ENCODE data around the gene WIPF2.
A peak's percentile ranks its signal among the peaks of the same experiment; 100 is the strongest.
"Not testable (repeated sequence)": the region's sequence is repeated elsewhere in the genome, so short reads cannot be mapped to it uniquely, and the experiment has no call there.

WIPF2 gene

DNA sequence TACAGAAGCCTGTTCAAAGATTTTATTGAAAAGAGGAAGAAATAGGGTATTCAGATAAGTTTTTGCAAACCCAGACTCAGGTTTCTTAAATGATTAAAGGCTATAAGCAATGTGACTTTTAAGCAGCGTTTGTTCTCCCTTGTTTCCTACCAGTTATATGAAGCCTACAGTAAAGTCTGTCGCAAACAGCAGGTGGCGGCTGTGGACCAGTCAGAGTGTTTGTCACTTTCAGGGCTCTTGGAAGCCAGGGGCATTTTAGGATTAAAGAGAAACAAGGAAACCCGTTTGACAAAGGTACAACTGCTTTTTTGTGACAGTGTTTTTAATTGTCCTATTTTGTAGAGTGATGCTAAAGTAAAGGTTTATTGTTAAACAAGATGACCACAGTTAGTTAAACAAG is 82.2 kb downstream of the WIPF2 start:
- no peak for DNase-seq

DNA sequence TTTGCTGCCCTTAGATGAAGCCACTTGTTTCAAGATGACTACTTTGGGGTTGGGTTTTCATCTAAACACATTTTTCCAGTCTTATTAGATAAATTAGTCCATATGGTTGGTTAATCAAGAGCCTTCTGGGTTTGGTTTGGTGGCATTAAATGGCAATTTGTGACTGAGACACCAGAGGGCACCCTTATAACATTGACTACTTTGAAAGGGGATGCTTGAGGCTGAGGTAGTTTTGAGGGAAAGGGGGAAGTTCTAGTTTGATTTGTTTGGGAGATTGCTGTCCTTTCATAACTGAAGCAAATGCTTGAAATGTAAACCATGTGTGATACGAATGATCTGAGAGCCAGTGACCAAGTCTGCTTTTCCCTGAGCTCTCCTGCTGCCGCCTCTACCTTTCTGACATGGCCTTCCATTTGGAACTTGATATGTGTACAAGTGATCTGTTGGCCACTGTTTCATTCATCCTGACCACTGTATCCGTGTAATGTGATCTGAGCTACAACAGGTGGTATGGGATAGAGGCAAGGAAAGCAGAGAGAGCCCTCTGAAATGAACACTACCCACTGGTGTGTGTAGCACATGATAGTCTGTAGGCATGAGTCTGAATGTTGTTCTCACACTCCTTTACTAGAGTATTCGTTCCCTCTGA is 84.0 kb downstream of the WIPF2 start:
- DNase-seq: peak; percentile 62

DNA sequence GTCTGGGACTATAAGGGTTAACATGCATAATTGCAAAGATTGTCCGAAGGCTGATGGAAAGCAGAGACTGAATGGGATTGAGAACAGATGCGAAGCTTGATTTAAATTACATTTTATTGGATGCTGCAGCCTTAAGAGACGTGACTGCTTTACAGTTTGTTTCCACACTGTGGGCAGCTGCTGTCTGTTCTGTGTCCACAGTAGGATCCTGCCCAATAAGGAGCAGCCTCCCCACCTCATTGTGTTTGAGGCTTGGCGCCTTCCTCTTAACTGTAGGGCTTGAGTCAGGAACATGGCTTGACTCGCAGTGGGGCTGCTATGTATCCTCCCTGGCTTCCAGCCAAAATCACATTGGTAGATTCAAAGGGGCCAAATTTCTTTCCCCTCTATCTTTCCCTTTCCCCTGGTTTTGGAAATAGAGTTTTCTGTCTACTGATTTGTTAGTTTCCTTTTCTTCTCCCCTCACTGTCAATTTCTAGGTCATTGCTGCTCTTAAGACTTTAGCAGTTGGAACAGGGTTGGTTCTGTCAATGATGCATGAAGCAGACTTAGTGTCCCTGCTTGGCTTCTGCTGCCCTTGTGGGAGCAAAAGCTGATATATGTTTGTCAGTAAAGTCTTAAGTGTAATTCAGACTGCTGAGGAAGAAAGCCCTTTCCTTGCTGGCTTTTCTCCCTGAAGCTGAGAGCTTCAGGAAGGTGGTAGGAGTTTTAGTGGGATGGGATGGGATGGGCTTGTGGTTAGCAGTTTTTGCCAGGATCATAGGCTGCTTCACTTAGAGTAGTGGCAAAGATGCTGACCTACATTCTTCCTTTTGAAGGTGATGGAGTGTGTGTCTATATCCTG is 84.8 kb downstream of the WIPF2 start:
- no peak for DNase-seq

DNA sequence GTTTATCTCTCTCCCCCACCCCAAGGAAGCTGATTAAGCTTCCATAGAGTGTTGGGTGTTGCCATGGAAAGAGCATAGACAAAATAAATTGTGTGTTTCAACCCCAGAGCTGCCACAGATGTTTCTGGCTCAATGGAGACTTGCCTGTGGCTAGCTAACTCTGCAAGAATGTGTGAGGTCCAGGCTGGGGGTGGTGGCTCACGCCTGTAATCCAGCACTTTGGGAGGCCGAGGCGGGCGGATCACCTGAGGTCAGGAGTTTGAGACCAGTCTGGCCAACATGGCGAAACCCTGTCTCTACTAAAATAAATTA is 85.4 kb downstream of the WIPF2 start:
- not testable (repeated sequence) for DNase-seq

DNA sequence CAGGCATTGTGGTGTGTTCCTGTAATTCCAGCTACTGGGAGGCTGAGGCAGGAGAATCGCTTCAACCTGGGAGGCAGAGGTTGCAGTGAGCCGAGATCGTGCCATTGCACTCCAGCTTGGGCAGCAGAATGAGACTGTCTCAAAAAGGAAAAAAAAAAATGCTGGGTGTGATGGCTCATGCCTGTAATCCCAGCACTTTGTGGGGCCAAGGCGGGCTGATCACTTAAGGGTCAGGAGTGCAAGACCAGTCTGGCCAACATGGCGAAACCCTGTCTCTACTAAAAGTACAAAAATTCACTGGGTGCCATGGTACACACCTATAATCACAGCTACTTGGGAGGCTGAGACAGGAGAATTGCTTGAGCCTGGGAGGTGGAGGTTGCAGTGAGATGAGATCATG is 85.8 kb downstream of the WIPF2 start:
- not testable (repeated sequence) for DNase-seq

DNA sequence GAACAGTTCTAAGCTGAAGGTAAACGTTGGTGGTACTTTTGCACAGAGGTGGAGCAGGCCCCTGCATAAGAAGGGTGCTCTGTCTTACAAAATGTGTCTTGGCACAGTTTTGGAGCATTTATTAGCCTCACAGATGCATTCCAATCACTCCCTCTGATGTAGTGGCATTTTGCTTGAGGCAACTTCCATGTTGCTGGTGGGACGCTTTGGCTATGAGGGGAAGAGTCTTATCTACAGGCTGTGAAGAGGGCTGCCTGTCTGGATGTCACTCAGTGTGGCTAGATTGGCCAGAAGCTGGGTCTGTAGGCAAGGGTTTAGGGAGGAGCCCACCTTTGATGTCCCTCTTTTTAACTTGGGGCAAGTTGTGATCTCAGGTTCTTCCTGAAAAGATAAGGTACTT is 87.3 kb downstream of the WIPF2 start:
- no peak for DNase-seq

DNA sequence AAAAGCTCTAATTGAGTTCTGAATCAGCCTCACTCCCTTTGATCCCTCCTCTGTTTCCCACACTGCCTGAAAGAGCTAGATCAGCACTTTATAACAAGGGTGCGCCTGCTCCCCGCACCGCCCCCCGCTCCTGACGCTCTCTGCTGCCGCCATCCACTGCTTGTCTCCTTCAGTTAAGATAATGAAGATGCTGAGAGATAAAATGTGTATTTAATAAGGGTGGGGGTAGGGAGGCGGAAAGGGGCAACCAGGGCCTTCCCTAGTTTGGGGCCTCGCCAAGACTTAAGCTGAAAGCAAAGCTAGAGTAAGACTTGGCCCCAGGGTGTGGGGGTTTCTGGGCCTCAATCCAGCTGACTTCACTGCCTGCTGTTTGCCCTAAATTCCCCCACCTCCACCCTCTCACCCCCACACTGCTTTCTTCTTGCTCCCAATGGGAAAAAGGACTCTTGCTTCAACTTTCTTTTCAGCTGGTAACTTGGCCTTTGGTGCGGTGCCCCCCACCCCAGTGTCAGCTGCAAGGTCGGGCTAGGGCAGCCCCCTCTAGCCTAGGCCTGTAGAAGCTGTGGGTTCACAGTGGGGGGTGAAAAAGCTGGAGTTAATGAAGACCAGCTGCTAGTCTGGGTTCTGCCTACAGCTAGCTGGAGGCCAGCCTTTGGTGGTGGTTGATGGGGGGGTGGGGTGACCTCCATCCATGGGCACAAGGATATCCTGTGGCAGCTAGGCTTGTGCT is 88.1 kb downstream of the WIPF2 start:
- DNase-seq: no peak

DNA sequence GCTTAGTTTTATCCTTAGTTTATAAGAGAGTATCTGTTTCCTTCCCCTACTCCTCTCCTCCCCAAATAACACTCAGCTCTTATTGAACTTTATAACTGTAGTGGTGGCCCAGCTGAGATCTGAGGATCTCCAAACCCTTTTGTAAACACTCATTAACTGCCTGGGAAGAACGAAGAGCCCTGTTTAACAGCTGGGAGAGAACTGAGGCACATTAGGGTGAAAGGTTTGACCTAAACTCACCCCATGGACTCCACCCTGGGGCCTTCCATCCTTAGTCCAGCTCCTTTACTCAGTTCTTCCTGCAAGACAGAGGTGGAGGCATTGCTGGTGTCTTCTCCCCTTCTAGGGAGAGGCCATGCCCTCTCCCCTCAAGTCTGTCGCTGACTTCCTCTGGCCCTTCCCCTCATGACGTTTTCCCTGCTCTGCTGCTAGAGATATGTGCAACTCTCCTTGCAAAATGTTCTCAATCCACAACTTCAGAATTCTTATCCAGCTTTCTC is 88.7 kb downstream of the WIPF2 start:
- no peak for DNase-seq

DNA sequence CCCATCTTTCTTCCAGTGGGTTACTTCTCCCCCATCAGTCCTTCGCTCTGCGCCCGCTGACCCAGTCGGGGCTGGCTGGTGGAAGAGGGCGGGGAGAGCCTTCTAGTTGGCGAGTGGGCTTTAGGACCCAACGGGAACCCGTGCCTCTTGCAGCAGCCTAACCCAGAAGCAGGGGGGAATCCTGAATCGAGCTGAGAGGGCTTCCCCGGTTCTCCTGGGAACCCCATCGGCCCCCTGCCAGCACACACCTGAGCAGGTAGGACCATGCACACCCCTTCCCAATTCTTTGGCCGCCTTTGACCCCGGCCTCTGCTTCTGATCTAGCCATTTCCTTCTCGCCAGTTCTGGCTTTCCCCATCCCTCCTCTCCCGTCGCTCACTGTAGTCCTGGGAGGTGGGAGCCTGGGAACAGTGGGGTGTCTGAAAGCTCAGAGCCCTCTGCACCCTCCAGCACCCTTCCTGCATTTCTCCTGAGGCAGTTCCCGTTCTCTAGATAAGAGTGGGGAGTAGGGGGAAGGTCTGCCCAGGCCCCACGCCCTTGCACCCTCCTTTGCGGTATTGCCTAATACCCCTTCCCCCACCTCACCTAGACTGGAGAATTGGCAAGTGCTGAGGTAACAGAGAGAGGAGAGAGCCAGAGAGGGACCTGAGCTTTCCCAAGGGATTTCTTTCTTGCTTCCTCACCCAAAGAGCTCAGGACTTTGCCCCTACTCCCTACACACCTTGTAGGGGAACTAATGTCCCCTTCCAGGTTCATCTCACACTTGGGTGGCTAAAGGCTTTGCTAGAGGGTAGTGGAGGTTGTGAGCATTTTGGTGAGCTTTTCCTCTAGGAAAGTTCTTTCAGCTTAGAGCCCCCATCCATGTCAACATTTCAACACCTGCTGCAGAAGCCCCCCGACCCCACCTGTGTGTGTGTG is 90.2 kb downstream of the WIPF2 start, which contains the start of gene RARA:
Gene RARA, plus strand, starts transcription at position 150 of the 918 bp plus-strand sequence. CDS start 22,039 bp downstream, outside the sequence.
- DNase-seq: peak; percentile 49

DNA sequence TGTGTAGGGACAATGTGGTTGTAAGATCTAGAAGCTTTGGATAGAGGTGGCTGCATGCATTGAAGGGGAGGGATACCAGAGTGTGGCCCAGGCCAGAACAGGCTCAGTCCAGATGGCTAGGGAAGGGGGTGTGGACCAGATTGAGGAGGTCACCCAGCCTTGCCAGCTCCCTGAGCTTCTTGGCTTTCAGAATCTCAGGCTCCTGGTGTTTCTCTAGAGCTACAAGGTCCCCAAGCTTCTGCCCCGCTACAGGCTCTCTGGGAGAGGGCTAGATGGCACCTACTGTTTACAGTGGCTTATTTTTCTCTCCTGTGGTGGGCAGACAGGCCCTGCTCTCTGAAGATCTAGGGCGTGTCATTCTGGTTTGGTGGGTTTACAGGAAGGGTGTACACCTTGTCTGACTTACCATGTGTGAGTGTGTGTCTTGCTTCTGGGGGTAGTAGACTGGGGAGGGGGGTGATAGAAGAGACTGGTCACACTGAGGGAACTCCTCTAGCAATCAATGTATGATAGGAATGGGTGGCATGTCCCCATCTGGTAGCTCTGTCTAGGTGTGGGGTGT is 90.9 kb downstream of the WIPF2 start:
- DNase-seq: no peak

DNA sequence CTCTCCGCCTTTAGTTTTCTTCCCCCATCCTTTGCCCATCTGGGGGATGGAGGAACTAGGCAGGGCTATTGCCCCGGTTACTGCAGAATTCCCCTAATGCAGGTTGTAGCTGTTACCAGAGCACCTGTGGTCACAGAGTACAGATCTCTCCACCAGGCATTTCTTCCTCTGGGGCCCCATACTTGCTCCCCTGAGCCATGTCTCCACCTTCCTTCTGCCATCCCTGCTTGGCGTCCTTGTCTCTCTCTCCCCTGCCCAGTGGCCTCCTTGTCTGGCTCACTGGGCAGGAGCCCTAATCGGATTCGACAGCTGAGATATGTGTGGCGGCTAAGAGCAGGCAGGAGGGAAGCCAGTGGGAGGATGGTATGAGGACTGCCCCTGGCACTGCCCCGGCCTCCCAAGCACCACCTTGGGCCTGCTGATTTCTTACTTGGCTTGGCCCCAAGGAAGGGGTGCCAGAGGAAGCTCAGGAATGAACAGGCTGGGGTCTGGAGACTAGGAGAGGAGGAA is 91.8 kb downstream of the WIPF2 start:
- no peak for DNase-seq

DNA sequence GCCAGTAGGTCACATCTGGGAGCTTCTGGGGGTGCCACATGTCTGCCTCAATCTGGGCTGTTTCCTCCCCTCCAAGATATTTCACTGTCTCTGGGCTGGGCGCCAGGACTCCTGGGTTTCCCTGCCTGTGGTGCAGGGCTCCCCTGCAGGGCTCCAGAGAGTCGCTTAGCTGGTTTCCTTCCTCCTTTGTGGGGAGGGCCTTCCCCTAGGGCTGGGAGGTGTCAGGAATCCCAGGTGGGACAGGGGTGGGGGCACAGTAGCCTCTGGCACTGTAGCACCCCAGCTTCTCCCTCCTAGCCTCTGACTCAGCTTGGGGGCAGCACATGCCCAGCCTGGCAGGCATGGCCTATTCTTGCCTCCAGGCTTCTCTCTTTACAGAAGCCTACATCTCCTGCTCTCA is 92.5 kb downstream of the WIPF2 start:
- no peak for DNase-seq

DNA sequence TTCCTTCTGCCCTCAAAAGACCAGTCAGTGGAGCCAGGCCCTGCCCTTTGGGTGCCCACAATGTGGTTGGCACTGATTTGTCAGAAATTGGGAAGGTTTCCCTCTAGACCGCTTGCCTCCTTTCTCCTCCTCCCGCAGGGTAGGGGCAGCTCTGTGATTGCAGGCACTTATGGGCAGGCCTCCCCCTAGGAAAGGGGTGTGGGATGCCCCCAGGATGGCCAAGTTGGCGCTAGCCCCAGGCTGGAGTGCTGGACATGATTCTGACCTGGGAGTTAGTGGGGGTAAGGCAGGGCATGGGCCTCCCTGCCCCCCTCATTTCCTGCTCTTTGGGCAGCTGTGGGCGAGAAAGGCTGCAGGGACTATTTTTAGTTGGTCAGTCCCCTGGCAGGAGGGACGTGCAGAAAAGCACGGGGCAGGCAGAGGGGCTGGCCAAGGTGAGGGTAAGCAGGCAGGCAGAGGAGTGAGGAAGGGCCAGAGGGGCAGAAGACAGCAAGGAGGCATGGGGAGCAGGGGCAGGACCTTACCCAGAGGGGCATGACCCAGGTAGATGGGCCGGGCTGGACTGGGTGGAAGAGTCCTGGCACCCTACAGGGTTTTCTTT is 93.1 kb downstream of the WIPF2 start:
- no peak for DNase-seq

DNA sequence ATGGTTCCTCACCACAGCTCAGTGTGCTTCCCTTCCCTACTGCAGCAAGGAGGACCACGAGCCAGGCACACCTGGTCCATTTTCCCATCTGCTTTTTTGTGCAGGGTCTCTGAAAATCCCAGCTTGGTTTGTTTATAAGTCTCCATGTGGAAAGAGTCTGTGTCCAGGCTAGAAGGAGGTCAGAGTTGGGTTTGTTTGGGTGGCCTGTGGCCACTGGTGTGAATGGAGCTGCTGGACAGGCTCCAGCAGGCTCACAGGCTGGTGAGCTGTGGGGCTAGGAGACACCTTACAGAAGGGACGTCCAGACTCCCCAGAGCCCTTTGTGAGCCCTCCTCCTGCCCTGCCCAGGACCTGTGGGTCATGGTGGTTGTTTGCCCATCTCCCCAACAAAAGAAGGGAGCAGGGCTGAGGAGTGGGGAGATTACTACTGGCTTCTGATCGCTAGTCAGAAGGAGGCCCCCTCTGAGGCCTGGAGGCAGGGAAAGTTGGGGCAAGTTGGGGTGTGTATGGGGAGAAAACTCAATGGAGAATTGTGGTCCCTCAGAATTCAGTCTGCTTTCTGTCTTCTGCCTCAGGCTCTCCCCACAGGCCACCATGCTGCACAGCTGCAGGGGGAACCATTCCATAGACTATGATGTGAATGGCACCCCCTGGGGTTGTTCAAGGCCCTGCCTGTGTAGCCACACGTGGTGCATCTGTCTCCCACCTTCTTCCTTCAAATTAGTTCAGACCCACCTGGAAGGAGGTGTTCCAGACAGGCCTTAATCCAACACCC is 94.0 kb downstream of the WIPF2 start:
- DNase-seq: no peak

DNA sequence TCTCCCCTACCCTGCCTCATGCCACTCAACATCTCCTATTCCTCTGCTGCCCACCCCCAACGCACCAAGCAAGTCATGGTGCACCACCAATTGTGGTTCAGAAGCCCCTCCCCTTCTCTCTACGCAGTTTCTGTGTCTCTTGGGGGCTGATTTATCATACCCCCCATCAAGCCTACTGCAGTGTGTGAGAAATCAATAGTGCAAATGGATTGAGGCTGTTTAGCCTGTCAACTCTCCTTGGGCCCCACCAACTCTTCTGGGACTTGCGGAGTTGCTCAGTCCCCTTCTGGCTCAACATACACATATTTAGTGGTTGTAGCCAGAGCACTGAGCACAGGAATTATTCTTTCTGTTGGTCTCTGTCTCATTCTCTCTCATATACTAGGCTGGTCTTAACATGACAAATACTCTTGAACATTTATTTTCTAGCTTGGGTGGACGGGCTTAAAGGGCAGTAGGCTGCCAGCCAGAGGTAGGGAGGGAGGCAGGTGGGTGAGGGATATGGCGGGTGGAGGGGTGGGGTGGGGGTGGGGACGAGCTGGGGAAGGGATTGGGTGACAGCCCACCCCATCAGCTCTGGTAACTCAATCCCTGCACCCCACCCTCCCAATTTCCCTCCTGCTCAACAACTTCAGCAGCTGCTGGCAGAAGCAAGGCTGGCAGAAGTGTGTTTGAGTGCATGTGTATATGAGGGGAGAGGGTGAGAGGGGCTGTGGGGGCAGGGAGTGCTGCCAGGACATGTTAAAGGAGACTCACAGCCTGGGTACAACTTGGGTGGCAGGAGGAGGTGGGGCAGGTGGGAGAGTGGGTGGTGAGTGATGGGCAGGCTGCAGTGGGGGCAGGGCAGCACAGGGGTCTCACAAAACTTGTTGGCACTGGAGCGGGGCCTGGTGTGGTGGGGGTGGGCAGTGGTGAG is 94.8 kb downstream of the WIPF2 start:
- no peak for DNase-seq

DNA sequence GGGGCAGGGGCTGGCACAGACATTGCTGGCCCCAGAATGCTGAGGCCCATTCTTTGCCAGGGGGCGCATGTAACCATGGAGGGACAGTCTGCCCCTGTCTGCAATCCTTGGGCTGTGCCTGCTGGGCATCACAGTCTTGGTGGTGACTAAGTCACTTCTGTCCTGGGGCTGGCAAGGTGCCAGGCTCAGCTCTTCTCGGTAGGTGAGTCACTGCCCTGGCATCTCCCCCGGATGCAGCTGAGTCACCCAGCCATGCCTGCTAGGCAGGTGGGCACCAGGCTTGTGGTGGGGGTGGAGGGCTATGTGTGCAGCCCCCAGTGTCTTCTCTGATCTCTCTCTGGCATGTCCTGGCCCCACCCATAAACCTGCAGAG is 95.5 kb downstream of the WIPF2 start:
- peak; percentile 94 for DNase-seq

DNA sequence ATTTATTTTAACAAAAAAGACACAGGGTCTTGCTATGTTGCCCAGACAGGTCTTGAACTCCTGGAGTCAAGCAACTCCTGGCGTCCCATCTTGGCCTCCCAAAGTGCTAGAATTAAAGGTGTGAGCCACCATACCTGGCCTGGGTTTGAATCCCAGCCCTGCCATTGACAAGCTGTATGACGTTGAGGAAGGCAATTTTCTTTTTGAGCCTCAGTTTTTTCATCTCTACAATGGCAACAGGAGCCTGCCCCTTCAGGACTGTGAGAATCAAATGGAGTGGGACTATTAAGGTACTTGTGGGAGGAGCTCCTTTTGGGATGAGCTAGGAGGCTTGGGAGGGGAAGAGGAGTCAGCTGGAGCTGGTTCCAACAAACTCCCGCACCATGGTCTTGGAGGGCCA is 96.1 kb downstream of the WIPF2 start:
- DNase-seq: no peak

DNA sequence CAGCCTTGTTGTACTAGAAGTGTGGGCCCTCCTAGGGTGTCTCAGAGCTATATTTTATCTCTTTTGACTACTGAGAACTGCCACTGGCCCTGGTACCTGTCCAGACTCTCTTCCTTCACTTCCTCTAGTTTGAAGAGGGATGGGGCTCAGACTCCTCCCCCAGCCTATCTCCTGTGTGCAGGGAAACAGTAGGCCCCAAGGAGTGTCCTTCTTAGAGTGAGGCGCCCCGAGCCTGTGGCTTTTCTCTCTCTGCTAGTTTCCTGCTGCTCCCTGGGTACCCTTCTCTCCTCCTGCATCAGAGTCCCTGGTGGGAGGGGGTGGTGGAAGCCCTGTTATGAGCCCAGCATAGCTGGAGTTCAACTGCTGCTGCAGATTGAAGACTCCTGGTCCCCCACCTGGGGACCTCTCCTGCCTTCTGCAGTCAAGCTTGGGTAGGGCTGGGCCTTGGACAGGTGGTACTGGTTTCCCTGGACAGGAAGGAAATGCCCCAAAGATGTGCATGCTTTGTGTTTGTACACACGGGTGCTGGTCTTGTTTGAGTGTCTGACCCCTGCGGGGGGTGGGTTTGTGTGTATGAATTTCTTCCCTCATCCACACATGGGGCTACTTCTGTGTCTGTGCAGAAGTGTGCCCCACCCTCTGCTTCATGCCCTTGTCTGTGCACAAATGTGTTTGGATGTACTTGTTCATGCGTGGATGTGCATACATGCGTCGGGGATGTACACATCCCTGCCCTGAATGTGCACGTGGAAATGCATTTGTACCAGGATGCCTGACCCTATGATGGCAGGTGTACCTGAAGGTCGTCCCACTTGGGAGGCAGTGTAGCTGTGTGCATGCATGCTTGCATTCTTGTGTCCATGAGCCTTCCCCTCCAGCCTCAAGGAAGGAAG is 96.8 kb downstream of the WIPF2 start:
- no peak for DNase-seq
